B cell (primary cell): Measurements from ENCODE around the gene ARFGAP3.

Experiments
- EZH2 ChIP-seq: IDR thresholded peaks from 2 replicates; pipeline ENCODE4 v1.6.1; 2012; ENCODE audit warnings: borderline replicate concordance, low read depth, mild to moderate bottlenecking, moderate library complexity, low read length; ENCODE audit not compliant: insufficient read depth, poor library complexity, severe bottlenecking
- TF ChIP-seq, protein P1 (sequence below): fragments of 200-600 bp; IDR thresholded peaks from one replicate; pipeline ENCODE4 v1.8.0; 2022; ENCODE audit warnings: antibody characterized with exemption, mild to moderate bottlenecking

DNA sequence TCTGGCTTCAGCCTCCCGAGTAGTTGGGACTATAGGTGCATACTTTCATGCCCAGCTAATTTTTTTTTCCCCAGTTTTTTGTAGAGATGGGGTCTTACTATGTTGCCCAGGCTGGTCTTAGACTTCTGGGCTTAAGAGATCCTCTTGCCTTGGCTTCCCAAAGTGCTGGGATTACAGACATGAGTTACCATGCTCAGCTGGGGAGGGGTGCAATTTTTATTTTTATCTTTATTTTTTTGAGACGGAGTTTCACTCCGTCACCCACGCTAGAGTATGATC lies 86.7 kb downstream of the ARFGAP3 start:
- TF ChIP-seq, protein P1, sequence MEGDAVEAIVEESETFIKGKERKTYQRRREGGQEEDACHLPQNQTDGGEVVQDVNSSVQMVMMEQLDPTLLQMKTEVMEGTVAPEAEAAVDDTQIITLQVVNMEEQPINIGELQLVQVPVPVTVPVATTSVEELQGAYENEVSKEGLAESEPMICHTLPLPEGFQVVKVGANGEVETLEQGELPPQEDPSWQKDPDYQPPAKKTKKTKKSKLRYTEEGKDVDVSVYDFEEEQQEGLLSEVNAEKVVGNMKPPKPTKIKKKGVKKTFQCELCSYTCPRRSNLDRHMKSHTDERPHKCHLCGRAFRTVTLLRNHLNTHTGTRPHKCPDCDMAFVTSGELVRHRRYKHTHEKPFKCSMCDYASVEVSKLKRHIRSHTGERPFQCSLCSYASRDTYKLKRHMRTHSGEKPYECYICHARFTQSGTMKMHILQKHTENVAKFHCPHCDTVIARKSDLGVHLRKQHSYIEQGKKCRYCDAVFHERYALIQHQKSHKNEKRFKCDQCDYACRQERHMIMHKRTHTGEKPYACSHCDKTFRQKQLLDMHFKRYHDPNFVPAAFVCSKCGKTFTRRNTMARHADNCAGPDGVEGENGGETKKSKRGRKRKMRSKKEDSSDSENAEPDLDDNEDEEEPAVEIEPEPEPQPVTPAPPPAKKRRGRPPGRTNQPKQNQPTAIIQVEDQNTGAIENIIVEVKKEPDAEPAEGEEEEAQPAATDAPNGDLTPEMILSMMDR: no peak
- no peak for TF ChIP-seq EZH2
